Lower leg skin (tissue), 4 donors: Measurements from ENCODE around the gene FRG2. TPM values are rescaled to one million over a fixed set of nuclear protein-coding genes. Genes with fewer than 3 reads are reported as not detected.
"Not testable (repeated sequence)": the region's sequence is repeated elsewhere in the genome, so short reads cannot be mapped to it uniquely, and the experiment has no call there.

ENCODE experiments used
- DNase-seq, 2 donors: peaks; one replicate each; pipeline ENCODE4 v3.0.0-alpha.2; 2019; ENCODE audit warnings: low spot score in 2 of 2
- H3K4me3 ChIP-seq: fragments of 200-600 bp; sonication (generic); 2 replicates; pipeline ENCODE4 v1.5.1; 2017; ENCODE audit warnings: mild to moderate bottlenecking, low read depth; ENCODE audit not compliant: poor library complexity, severe bottlenecking
- CTCF ChIP-seq, 3 donors: fragments of 450-650 bp; IDR thresholded peaks; one replicate each; pipeline ENCODE4 v1.5.1; 2016; ENCODE audit warnings: antibody characterized with exemption in 3 of 3, mild to moderate bottlenecking in 3 of 3, moderate library complexity in 2 of 3
- POLR2A ChIP-seq, 2 donors: fragments of 450-650 bp; IDR thresholded peaks; one replicate each; pipeline ENCODE4 v1.6.1; 2016 to 2017; ENCODE audit warnings: antibody characterized with exemption in 2 of 2, mild to moderate bottlenecking in 1 of 2, moderate library complexity in 1 of 2
- WGBS, 2 donors: methylation state at CpG; one replicate each; pipeline ENCODE4 v1.1.5; 2018; 5-methylcytosine and 5-hydroxymethylcytosine counted together
- intact Hi-C: fragments of 100-400 bp; cut with DNase I; formaldehyde crosslinking; loops from one replicate; pipeline ENCODE4 v1.15.0; 2023; ENCODE audit warnings: low total_unique reads
- total RNA-seq, 4 donors: library from RNA; depleted of rRNA; stranded (reverse); fragments of >200 nt; gene quantifications; one replicate each; pipeline ENCODE4 v1.1.0, GENCODE V29; 2016

FRG2 gene
- total RNA-seq, 4 donors from 2014 or later, result not detected

DNA sequence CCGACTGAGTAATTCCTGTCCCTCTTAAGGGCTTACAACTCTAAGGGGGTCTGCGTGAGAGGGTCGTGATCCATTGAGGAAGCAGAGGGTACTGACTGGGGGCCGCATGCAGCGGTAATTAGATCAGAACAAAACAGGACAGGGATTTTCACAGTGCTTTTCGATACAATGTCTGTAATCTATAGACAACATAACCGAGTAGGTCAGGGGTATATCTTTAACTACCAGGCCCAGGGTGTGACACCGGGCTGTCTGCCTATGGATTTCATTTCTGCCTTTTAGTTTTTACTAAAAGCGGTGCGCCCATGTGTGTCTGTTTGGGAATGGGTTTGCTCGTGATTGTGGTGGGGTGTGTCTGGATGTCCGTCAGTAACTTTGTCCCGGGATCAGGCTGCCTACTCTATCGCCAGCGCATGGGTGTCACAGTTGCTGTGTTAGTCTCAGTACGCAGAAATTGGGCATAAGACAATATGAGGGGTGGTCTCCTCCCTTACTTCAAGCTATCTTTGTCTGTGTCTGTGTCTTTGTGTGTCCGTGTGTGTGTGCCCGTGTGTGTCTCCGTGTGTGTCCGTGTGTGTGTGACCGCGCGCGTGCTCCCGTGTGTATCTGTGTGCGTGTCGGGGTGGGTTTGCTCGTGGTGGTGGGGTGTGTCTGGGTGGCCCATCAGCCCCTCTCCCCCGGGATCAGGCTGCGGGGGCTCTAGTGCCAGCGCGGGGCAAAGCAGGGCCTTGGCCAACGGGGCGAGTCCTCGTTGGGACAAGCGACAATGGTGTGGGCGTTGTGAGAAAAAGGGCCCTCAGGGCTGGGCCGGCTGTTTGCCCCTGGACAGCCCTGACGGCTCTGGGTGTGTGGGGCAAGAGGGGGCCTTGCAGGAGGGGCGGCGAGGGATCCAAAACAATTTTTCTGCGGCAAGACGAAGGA is 10.4 kb downstream of the FRG2 start:
- DNase-seq, result no peak
- H3K4me3 ChIP-seq, result no peak overlapping the region
- 19 to 25% methylated on average over 35 to 43 of the region's 43 CpGs for WGBS, 2 donors
- TF ChIP-seq CTCF (IDR thresholded peaks at IDR 0.05) (no peak), POLR2A (IDR thresholded peaks at IDR 0.05) (no peak)
- intact Hi-C loops, result no loop called here

DNA sequence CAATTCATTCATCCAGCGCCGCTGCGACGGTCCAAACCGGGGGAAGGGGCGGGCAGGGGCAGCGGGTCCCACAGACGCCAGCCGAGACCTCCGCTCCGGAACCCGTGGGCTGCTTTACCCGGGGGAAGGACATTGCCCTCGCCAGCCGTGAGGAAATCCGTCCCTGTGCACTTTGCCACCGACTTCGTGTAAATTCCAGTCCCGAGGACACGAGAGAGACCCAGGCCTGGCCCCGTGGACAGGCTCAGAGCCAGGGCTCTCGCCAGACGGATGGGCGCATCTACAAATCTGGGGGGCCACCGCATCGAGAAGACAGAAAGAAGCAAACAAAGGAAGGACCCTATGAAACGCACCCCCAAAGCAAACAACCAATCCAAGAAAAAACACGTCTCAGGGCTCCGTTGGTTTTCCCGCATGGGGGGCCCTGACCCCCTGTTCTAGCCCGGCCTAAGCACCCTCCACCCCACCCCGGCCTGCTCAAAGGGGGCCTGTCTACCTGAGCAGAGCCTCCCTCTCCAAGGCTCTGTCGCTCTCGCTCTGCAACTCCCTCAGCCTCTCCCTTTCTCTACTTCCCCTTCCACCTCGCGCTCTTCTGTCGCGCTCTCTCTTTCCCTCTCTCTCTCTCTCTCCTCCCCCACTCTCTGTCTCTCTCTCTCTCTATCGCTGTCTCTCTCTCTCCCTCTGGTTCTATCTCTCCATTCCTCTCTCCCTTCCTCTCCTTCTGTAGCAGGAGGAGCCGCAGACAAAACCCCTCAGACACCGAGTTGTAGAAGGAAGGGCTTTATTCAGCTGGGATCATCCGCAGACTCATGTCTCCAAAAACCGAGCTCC is 11.3 kb downstream of the FRG2 start:
- TF ChIP-seq POLR2A (IDR thresholded peaks at IDR 0.05) (no peak), CTCF (IDR thresholded peaks at IDR 0.05) (no peak)
- no peak for DNase-seq
- WGBS, 2 donors, result 12 to 21% methylated on average over 36 to 43 of the region's 43 CpGs
- H3K4me3 ChIP-seq, result no peak overlapping the region
- intact Hi-C loops, result no loop called here

- 2 to 12% methylated on average over 39 to 47 of the region's 76 CpGs for WGBS, 2 donors
- TF ChIP-seq CTCF (IDR thresholded peaks at IDR 0.05) (no peak), POLR2A (IDR thresholded peaks at IDR 0.05) (no peak)
- intact Hi-C loops, result no loop called here
- DNase-seq, result peak in 1 of 2 donors; percentile 79
- no peak overlapping the region for H3K4me3 ChIP-seq
These were observed 12.1 kb downstream of the FRG2 start for GRCh38 chr4:190014771-190015537.

DNA sequence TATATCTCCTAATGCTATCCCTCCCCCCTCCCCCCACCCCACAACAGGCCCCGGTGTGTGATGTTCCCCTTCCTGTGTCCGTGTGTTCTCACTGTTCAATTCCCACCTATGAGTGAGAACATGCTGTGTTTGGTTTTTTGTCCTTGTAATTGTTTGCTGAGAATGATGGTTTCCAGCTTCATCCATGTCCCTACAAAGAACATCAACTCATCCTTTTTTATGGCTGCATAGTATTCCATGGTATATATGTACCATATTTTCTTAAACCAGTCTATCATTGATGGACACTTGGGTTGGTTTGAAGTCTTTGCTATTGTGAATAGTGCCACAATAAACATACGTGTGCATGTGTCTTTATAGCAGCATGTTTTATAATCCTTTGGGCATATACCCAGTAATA is 37.1 kb downstream of the FRG2 start:
- DNase-seq, H3K4me3 ChIP-seq, intact Hi-C loops: not testable (repeated sequence)
- WGBS, 2 donors, result 58 to 86% methylated on average over 2 to 3 of the region's 3 CpGs

GRCh38 chr4:189988877-189989431 is 38.1 kb downstream of the FRG2 start:
- WGBS, 2 donors, result 52 to 67% methylated on average over 3 of the region's 3 CpGs
- DNase-seq, result no peak
- H3K4me3 ChIP-seq, result no peak overlapping the region
- TF ChIP-seq POLR2A (IDR thresholded peaks at IDR 0.05) (no peak), CTCF (IDR thresholded peaks at IDR 0.05) (no peak)
- intact Hi-C loops, result no loop called here

DNA sequence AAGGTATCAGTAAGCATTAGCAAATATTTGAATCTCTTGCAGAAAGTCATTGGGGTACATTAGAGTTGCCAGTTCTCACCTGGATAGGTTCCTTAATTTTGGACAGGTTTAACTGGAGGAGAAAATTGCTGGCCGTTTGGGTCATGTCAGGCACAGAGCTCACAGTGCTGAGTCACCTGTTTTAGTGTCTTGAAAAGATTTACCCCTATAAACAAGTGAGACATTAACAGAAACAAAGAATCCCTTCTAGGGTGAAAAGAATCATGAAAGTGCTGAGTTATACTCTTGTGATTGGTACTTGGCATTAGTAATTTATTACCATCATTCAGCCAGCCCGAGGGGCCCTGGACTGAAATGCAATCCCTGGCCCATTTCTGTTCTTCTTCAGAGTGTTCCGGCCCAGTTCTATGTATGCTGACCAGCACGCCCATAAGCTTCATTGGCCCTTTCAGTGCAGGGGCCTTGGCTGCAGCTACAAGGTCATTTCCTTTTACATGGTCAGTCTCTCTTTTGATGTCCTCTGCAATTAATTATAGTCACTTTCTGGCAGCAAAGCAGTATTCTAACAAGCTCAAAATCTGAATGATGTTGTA is 41.3 kb downstream of the FRG2 start:
- DNase-seq, intact Hi-C loops: not testable (repeated sequence)
- whole genome bisulfite sequencing, 2 donors, result 34 to 41% methylated on average over 4 of the region's 4 CpGs

DNA sequence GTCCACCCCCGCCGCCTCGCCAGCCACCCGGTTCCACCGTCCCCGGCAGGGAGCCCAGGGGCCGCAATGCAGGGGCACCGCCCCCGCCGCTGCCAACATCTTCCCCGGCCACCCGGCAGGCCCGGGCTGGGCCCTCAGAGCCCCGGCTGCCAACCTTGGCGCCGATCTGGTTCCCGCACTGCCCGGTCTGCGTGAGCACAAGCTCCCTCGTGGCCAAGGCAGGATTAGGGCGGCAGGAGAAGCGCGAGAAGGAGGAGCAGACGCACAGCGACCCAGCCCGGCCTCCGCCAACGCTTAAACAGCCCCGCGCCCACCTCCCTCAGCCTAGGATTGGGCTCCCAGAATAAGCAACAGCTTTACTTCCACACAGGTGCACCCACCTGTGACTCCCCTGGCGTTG is 42.4 kb downstream of the FRG2 start:
- H3K4me3 ChIP-seq, intact Hi-C loops, DNase-seq: not testable (repeated sequence)
- WGBS, 2 donors, result 86 to 96% methylated on average over 18 to 21 of the region's 31 CpGs

More for the DNA sequence above, 41.3 kb downstream of the FRG2 start:
- not testable (repeated sequence) for H3K4me3 ChIP-seq

DNA sequence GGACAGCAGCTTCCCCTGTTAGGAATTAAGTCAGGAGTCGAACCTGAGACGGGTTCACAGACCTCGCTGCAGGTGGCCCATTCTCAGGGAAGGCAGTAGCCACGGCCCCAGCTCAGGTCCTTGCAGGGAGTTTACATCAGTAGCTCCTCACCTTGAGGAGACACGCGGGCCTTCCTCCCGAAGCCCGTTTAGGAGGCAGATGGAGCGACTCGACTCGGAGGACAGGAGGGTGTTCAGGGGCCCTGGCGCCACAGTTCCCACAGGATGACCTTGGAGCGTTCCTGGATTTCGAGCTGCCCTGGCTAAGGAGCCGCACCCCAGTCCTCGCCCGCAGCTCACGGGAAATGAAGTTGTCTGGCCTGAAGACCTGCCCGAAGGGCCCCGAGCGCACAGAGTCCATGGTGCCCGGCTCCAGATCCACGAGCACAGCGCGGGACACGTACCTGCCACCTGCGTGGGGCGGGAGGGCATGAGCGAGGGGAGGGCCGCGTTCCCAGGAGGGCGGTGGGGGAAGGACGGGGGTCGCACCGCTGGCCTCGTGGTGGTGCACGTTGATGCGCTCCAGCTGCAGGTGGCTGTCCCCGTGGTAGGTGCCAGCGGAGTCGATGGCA is 43.0 kb downstream of the FRG2 start:
- WGBS, 2 donors, result 85 to 86% methylated on average over 7 to 39 of the region's 41 CpGs
- DNase-seq, H3K4me3 ChIP-seq, intact Hi-C loops: not testable (repeated sequence)
